ENCODE results near the gene NFE2L3. TPM values are rescaled to one million over a fixed set of nuclear protein-coding genes. Genes with fewer than 3 reads are reported as not detected.

The NFE2L3 gene
- total RNA-seq, 1 experiment from 2014 or later = 2.2 TPM

DNA sequence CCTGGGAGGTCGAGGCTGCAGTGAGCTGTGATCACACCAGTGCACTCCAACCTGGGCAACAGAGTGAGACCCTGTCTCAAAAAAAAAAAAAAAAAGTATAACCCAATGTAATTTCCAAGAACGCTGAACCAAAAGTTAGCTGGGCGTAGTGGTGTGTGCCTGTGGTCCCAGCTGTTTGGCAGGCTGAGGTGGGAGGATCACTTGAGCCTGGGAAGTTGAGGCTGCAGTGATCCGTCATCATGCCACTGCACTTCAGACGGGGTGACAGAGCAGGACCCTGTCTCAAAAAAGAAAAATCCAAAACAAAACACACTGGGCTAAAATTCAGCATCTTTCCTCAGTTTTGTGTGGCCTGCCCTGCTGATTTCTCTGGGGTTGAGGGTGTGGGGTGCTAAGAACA is 27.4 kb downstream of the NFE2L3 start:
- Mint-ChIP-seq H3K9me3 (ENCODE audit: unreplicated experiment) (no peaks in the 10 kb centered on the region), H3K4me3 (ENCODE audit: unreplicated experiment) (no peak overlapping the region), H3K27me3 (ENCODE audit: insufficient read depth, unreplicated experiment) (no peaks in the 10 kb centered on the region), H3K27ac (ENCODE audit: low read depth, unreplicated experiment) (no peak overlapping the region), H3K4me1 (ENCODE audit: insufficient read depth, unreplicated experiment) (peaks cover 6% of the 10 kb centered on the region), H3K36me3 (ENCODE audit: insufficient read depth, unreplicated experiment) (peaks cover 15% of the 10 kb centered on the region)
- BruUV-seq (replicated peaks) = no TSS peak
- ChIA-PET POLR2A (interaction anchor here (0.9 to 11.9 kb wide), 10 partner anchors 10 to 101 kb away, joined by 3 to 202 read pairs (median 5); partner anchors contain the start of genes CBX3 and HNRNPA2B1), CTCF (interaction anchor here (0.6 to 4.7 kb wide), 4 partner anchors 9 to 379 kb away, joined by 4 to 28 read pairs (median 10); no protein-coding TSS in a partner anchor)
- no peak for DNase-seq (ENCODE audit: unreplicated experiment)
- intact Hi-C loops (cut with micrococcal nuclease) = no loop called here
- TF ChIP-seq, protein P1, sequence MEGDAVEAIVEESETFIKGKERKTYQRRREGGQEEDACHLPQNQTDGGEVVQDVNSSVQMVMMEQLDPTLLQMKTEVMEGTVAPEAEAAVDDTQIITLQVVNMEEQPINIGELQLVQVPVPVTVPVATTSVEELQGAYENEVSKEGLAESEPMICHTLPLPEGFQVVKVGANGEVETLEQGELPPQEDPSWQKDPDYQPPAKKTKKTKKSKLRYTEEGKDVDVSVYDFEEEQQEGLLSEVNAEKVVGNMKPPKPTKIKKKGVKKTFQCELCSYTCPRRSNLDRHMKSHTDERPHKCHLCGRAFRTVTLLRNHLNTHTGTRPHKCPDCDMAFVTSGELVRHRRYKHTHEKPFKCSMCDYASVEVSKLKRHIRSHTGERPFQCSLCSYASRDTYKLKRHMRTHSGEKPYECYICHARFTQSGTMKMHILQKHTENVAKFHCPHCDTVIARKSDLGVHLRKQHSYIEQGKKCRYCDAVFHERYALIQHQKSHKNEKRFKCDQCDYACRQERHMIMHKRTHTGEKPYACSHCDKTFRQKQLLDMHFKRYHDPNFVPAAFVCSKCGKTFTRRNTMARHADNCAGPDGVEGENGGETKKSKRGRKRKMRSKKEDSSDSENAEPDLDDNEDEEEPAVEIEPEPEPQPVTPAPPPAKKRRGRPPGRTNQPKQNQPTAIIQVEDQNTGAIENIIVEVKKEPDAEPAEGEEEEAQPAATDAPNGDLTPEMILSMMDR (IDR thresholded peaks at IDR 0.05; ENCODE audit: unreplicated experiment) = no peak

DNA sequence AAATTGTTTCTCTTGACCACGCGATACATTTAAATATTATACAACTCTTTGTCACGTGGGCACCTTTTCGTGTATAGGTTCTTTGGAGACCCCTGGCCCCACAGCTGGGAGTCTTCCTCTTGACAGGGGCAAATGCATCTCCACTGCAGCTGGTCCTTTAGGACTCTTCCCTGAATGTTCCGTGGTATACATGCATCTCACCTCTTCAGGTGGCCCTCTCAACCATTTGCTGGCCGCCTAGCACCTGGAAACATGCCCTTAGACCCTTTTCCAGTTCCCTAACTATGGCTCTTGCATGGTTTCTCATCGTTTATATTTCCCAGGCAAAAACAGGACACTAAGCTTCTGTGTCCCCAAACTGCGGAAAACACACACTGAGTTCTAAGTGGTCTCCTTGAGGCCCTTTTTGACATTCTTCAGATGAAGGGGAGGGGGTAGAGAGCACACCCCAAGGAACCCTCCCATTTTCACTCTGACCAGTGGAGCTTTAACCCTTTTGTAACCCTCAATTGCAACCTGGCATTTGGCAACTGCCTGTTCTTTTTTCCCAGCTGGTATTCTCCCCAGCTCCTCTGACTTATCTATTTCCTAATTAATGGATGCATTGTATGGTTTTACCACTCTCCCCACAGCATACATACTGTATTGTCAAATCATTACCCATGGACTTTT is 28.0 kb downstream of the NFE2L3 start:
- ChIA-PET CTCF (interaction anchor here (0.5 to 4.7 kb wide), 6 partner anchors 8 to 379 kb away, joined by 4 to 28 read pairs (median 6); no protein-coding TSS in a partner anchor), POLR2A (interaction anchor here (0.6 to 11.9 kb wide), 17 partner anchors 9 to 286 kb away, joined by 3 to 202 read pairs (median 3); partner anchors contain the start of genes CBX3, HNRNPA2B1 and NFE2L3)
- H3K36me3 Mint-ChIP-seq (ENCODE audit: insufficient read depth, unreplicated experiment) = peaks cover 18% of the 10 kb centered on the region
- peak; percentile 39 for DNase-seq (ENCODE audit: unreplicated experiment)
- no peaks in the 10 kb centered on the region for H3K27me3 Mint-ChIP-seq (ENCODE audit: insufficient read depth, unreplicated experiment)
- no peaks in the 10 kb centered on the region for H3K9me3 Mint-ChIP-seq (ENCODE audit: unreplicated experiment)
- no peak overlapping the region for H3K27ac Mint-ChIP-seq (ENCODE audit: low read depth, unreplicated experiment)
- no peak overlapping the region for H3K4me3 Mint-ChIP-seq (ENCODE audit: unreplicated experiment)
- peaks cover 6% of the 10 kb centered on the region for H3K4me1 Mint-ChIP-seq (ENCODE audit: insufficient read depth, unreplicated experiment)
- intact Hi-C loops (cut with micrococcal nuclease) = loop anchor here (2.0 kb wide), 1 partner anchor 89 kb away; no protein-coding TSS in a partner anchor
- TF ChIP-seq, protein P1 (IDR thresholded peaks at IDR 0.05; ENCODE audit: unreplicated experiment) = no peak
- no TSS peak for BruUV-seq (replicated peaks)

- Mint-ChIP-seq H3K27me3 (ENCODE audit: insufficient read depth, unreplicated experiment) (no peaks in the 10 kb centered on the region), H3K4me1 (ENCODE audit: insufficient read depth, unreplicated experiment) (peaks cover 6% of the 10 kb centered on the region), H3K9me3 (ENCODE audit: unreplicated experiment) (no peaks in the 10 kb centered on the region), H3K36me3 (ENCODE audit: insufficient read depth, unreplicated experiment) (peaks cover 25% of the 10 kb centered on the region), H3K4me3 (ENCODE audit: unreplicated experiment) (no peak overlapping the region), H3K27ac (ENCODE audit: low read depth, unreplicated experiment) (no peak overlapping the region)
- BruUV-seq (replicated peaks) = no TSS peak
- ChIA-PET CTCF (interaction anchor here (0.6 to 4.7 kb wide), 4 partner anchors 89 to 288 kb away, joined by 3 to 28 read pairs (median 8); no protein-coding TSS in a partner anchor), POLR2A (interaction anchor here (0.6 to 11.9 kb wide), 14 partner anchors 8 to 287 kb away, joined by 3 to 202 read pairs (median 3); partner anchors contain the start of genes CBX3, HNRNPA2B1 and NFE2L3)
- DNase-seq (ENCODE audit: unreplicated experiment) = no peak
- TF ChIP-seq, protein P1 (IDR thresholded peaks at IDR 0.05; ENCODE audit: unreplicated experiment) = no peak
- intact Hi-C loops (cut with micrococcal nuclease) = loop anchor here (2.0 kb wide), 1 partner anchor 90 kb away; no protein-coding TSS in a partner anchor
These were observed 28.8 kb downstream of the NFE2L3 start for GRCh38 chr7:26180792-26181198.
